ENCODE data around the gene TMEM217.

Gene TMEM217

GRCh38 chr6:37177935-37178517 is 79.9 kb downstream of the TMEM217 start:
- no peak for FAIRE-seq

- no peak for FAIRE-seq
Observed at GRCh38 chr6:37177077-37177934, 80.6 kb downstream of the TMEM217 start.

GRCh38 chr6:37176268-37177076 is 81.5 kb downstream of the TMEM217 start:
- FAIRE-seq, result no peak

- no peak for FAIRE-seq
Observed at GRCh38 chr6:37175332-37176267, 82.3 kb downstream of the TMEM217 start.

- FAIRE-seq, result no peak
Observed at GRCh38 chr6:37174515-37175331, 83.2 kb downstream of the TMEM217 start.

- FAIRE-seq, result no peak
Observed at GRCh38 chr6:37174196-37174514, 83.8 kb downstream of the TMEM217 start.

GRCh38 chr6:37173493-37174195 is 84.3 kb downstream of the TMEM217 start:
- no peak for FAIRE-seq

GRCh38 chr6:37172912-37173492 is 84.9 kb downstream of the TMEM217 start:
- no peak for FAIRE-seq

GRCh38 chr6:37171970-37172812 is 85.8 kb downstream of the TMEM217 start:
- FAIRE-seq, result peak; percentile 83

- FAIRE-seq, result no peak
Observed at GRCh38 chr6:37171201-37171969, 86.6 kb downstream of the TMEM217 start.

- no peak for FAIRE-seq
Observed at GRCh38 chr6:37170273-37171200, 87.4 kb downstream of the TMEM217 start.

- FAIRE-seq, result peak; percentile 52
Observed at GRCh38 chr6:37169496-37170272, 88.3 kb downstream of the TMEM217 start, which contains the start of gene PIM1. Gene PIM1 (plus strand): TSS chr6:37170152. CDS start chr6:37170576, 424 bp downstream.

- no peak for FAIRE-seq
Observed at GRCh38 chr6:37168811-37169495, 89.0 kb downstream of the TMEM217 start.

- FAIRE-seq, result no peak
Observed at GRCh38 chr6:37168163-37168758, 89.7 kb downstream of the TMEM217 start.

GRCh38 chr6:37162740-37163139 is 95.2 kb downstream of the TMEM217 start:
- no peak for FAIRE-seq

Measured in A204.1 (cell line).